H1 (cell line): ENCODE data around the gene CLIP4. TPM values are rescaled to one million over a fixed set of nuclear protein-coding genes. Genes with fewer than 3 reads are reported as not detected.

ENCODE experiments used
- BACH1 ChIP-seq: IDR thresholded peaks from 2 replicates; pipeline ENCODE4 v1.6.1; 2012; ENCODE audit warnings: low read length, improper control_type of control experiment
- POU5F1 ChIP-seq: IDR thresholded peaks from 2 replicates; pipeline ENCODE4 v1.6.1; 2011; ENCODE audit warnings: low read depth, mild to moderate bottlenecking, low read length, moderate library complexity
- SAP30 ChIP-seq: fragments of 300-600 bp; sonication (generic); IDR thresholded peaks from 2 replicates; pipeline ENCODE4 v1.7.1; 2012; ENCODE audit warnings: low read length, moderate library complexity, mild to moderate bottlenecking, inconsistent platforms; ENCODE audit not compliant: insufficient read depth, insufficient replicate concordance
- SP2 ChIP-seq: IDR thresholded peaks from 2 replicates; pipeline ENCODE4 v1.6.1; 2012; ENCODE audit warnings: mild to moderate bottlenecking, low read length, inconsistent platforms
- TAF7 ChIP-seq: optimal IDR thresholded peaks from 2 replicates; pipeline ENCODE3; 2011; ENCODE audit warnings: low read depth, mild to moderate bottlenecking, inconsistent platforms, low read length, moderate library complexity, borderline replicate concordance
- TBP ChIP-seq: IDR thresholded peaks from 2 replicates; pipeline ENCODE4 v1.6.1; 2011; ENCODE audit warnings: low read depth, low read length, improper control_type of control experiment
- polyA plus RNA-seq, 7 experiments: library from polyadenylated mRNA; depleted of rRNA in 3 of 7; stranded (reverse) in 5 of 7; unstranded in 2 of 7; fragments of >200 nt in 5 of 7; fragments of 200-250 nt in 2 of 7; gene quantifications; 1 replicate in 5 of 7; 2 replicates in 1 of 7; 4 replicates in 1 of 7; pipeline versions ENCODE4 v1.2.1 to v1.2.3, GENCODE V29; 2011 to 2013; ENCODE audit warnings: missing spikeins in 2 of 7, mixed read lengths in 2 of 7
- total RNA-seq: library from RNA; stranded (reverse); fragmentation: NEBNext Ultra II Directional; extraction: Animal tissue kit (Norgen Biotek cat#: 25700); gene quantifications from 2 replicates; pipeline ENCODE4 v1.2.1, GENCODE V29; 2021
- TF ChIP-seq, protein P1 (sequence below): fragments of 300-600 bp; sonication (generic); IDR thresholded peaks from 2 replicates; pipeline ENCODE4 v1.7.1; 2012; ENCODE audit warnings: low read length, moderate library complexity, mild to moderate bottlenecking, inconsistent platforms; ENCODE audit not compliant: insufficient replicate concordance
- TF ChIP-seq, protein P2 (sequence below): IDR thresholded peaks from 2 replicates; pipeline ENCODE4 v1.6.1; 2012; ENCODE audit warnings: inconsistent platforms

The CLIP4 gene
- total and polyA plus RNA-seq, 2 of the 8 experiments (the other 6 are each of a cell fraction or from before 2014, with no cell fraction given): 0.08 to 0.09 TPM

DNA sequence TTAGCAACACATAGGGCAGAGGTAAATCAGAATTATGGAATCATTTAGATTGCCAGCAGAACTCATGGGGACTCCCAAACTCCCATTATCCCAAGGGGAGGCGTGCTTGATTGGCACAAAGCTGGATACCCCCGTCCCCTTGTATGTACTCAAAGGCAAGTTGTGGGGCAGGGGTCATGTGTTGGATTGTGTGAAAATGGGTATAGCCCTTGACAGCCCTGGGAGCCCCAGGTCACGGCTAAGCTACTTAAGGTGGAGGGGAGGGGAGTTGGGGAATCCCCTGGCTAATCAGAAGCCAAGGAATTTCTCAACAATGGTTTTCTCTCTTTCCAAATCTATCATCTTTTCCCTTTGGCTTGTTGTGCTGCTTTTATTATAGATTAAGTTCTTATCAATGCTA is 32.7 kb downstream of the CLIP4 start (continued):
- TF ChIP-seq, protein P1, sequence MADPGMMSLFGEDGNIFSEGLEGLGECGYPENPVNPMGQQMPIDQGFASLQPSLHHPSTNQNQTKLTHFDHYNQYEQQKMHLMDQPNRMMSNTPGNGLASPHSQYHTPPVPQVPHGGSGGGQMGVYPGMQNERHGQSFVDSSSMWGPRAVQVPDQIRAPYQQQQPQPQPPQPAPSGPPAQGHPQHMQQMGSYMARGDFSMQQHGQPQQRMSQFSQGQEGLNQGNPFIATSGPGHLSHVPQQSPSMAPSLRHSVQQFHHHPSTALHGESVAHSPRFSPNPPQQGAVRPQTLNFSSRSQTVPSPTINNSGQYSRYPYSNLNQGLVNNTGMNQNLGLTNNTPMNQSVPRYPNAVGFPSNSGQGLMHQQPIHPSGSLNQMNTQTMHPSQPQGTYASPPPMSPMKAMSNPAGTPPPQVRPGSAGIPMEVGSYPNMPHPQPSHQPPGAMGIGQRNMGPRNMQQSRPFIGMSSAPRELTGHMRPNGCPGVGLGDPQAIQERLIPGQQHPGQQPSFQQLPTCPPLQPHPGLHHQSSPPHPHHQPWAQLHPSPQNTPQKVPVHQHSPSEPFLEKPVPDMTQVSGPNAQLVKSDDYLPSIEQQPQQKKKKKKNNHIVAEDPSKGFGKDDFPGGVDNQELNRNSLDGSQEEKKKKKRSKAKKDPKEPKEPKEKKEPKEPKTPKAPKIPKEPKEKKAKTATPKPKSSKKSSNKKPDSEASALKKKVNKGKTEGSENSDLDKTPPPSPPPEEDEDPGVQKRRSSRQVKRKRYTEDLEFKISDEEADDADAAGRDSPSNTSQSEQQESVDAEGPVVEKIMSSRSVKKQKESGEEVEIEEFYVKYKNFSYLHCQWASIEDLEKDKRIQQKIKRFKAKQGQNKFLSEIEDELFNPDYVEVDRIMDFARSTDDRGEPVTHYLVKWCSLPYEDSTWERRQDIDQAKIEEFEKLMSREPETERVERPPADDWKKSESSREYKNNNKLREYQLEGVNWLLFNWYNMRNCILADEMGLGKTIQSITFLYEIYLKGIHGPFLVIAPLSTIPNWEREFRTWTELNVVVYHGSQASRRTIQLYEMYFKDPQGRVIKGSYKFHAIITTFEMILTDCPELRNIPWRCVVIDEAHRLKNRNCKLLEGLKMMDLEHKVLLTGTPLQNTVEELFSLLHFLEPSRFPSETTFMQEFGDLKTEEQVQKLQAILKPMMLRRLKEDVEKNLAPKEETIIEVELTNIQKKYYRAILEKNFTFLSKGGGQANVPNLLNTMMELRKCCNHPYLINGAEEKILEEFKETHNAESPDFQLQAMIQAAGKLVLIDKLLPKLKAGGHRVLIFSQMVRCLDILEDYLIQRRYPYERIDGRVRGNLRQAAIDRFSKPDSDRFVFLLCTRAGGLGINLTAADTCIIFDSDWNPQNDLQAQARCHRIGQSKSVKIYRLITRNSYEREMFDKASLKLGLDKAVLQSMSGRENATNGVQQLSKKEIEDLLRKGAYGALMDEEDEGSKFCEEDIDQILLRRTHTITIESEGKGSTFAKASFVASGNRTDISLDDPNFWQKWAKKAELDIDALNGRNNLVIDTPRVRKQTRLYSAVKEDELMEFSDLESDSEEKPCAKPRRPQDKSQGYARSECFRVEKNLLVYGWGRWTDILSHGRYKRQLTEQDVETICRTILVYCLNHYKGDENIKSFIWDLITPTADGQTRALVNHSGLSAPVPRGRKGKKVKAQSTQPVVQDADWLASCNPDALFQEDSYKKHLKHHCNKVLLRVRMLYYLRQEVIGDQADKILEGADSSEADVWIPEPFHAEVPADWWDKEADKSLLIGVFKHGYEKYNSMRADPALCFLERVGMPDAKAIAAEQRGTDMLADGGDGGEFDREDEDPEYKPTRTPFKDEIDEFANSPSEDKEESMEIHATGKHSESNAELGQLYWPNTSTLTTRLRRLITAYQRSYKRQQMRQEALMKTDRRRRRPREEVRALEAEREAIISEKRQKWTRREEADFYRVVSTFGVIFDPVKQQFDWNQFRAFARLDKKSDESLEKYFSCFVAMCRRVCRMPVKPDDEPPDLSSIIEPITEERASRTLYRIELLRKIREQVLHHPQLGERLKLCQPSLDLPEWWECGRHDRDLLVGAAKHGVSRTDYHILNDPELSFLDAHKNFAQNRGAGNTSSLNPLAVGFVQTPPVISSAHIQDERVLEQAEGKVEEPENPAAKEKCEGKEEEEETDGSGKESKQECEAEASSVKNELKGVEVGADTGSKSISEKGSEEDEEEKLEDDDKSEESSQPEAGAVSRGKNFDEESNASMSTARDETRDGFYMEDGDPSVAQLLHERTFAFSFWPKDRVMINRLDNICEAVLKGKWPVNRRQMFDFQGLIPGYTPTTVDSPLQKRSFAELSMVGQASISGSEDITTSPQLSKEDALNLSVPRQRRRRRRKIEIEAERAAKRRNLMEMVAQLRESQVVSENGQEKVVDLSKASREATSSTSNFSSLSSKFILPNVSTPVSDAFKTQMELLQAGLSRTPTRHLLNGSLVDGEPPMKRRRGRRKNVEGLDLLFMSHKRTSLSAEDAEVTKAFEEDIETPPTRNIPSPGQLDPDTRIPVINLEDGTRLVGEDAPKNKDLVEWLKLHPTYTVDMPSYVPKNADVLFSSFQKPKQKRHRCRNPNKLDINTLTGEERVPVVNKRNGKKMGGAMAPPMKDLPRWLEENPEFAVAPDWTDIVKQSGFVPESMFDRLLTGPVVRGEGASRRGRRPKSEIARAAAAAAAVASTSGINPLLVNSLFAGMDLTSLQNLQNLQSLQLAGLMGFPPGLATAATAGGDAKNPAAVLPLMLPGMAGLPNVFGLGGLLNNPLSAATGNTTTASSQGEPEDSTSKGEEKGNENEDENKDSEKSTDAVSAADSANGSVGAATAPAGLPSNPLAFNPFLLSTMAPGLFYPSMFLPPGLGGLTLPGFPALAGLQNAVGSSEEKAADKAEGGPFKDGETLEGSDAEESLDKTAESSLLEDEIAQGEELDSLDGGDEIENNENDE: no peak
- TF ChIP-seq BACH1 (no peak), SAP30 (no peak), SP2 (no peak), TAF7 (no peak), TBP (no peak), POU5F1 (no peak)
- TF ChIP-seq, protein P2, sequence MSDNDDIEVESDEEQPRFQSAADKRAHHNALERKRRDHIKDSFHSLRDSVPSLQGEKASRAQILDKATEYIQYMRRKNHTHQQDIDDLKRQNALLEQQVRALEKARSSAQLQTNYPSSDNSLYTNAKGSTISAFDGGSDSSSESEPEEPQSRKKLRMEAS: no peak
- TF ChIP-seq, all 59 proteins: peak for 0
